IMR-90 (cell line): ENCODE measurements around the gene AKAP6. TPM values are rescaled to one million over a fixed set of nuclear protein-coding genes. Genes with fewer than 3 reads are reported as not detected.

Experiments
- ATAC-seq: fragments of 200-7000 bp; cut with Tn5 transposase; 2 replicates; pipeline ENCODE4 v1.9.1; 2020; ENCODE audit warnings: low read depth, mild to moderate bottlenecking, moderate library complexity
- BruUV-seq: library from RNA; stranded (reverse); fragments of 400-500 nt; replicated peaks from 2 replicates; lab custom pipeline; 2021; lab: Mats Ljungman, UMichigan
- CTCF ChIA-PET: fragments of 300-600 bp; formaldehyde crosslinking; extraction: SDS; loops from one replicate; lab custom pipeline; 2021; ENCODE audit warnings: antibody characterized with exemption; lab: Yijun Ruan, JAX
- POLR2A ChIA-PET: fragments of 300-600 bp; sonication (Branson Sonifier 250); formaldehyde crosslinking; loops from one replicate; lab custom pipeline; 2022; ENCODE audit warnings: antibody characterized with exemption; ENCODE audit not compliant: unreplicated experiment; lab: Charles Lee
- DNase-seq: peaks from one replicate; pipeline ENCODE4 v3.0.0; 2013
- H2AFZ ChIP-seq: replicated peaks from 2 replicates; pipeline ENCODE3; 2013; ENCODE audit warnings: low read length, mild to moderate bottlenecking; ENCODE audit not compliant: poor library complexity
- H2AK5ac ChIP-seq: 2 replicates; pipeline ENCODE4 v1.6.1; 2013; ENCODE audit warnings: low read depth, low read length, inconsistent platforms
- H2AK9ac ChIP-seq: replicated peaks from 2 replicates; pipeline ENCODE3; 2013; ENCODE audit warnings: mild to moderate bottlenecking, low read depth, low read length, moderate library complexity; ENCODE audit not compliant: poor library complexity
- H2BK120ac ChIP-seq: 2 replicates; pipeline ENCODE4 v1.6.1; 2013; ENCODE audit warnings: low read depth, low read length, inconsistent platforms
- H2BK15ac ChIP-seq: 3 replicates; pipeline ENCODE4 v1.6.1; 2013; ENCODE audit warnings: low read depth, low read length, inconsistent platforms
- H2BK20ac ChIP-seq: 2 replicates; pipeline ENCODE4 v1.6.1; 2013; ENCODE audit warnings: low read depth, mild to moderate bottlenecking, inconsistent platforms, low read length, moderate library complexity
- H2BK5ac ChIP-seq: 2 replicates; pipeline ENCODE4 v1.6.1; 2013; ENCODE audit warnings: mild to moderate bottlenecking, low read depth, low read length, inconsistent platforms; ENCODE audit not compliant: poor library complexity, severe bottlenecking
- H3K14ac ChIP-seq: replicated peaks from 2 replicates; pipeline ENCODE4 v1.6.1; 2013; ENCODE audit warnings: low read depth, low read length, inconsistent platforms
- H3K18ac ChIP-seq: 2 replicates; pipeline ENCODE4 v1.6.1; 2013; ENCODE audit warnings: low read depth, low read length, control low read depth
- H3K23ac ChIP-seq: 2 replicates; pipeline ENCODE4 v1.6.1; 2013; ENCODE audit warnings: low read depth, low read length, inconsistent platforms
- H3K27ac ChIP-seq: 2 replicates; pipeline ENCODE4 v1.5.1; 2013; ENCODE audit warnings: mild to moderate bottlenecking, control low read depth, low read length; ENCODE audit not compliant: insufficient read depth
- H3K27me3 ChIP-seq: 2 replicates; pipeline ENCODE4 v1.6.1; 2013; ENCODE audit warnings: low read length; ENCODE audit not compliant: control insufficient read depth, insufficient read depth
- H3K36me3 ChIP-seq: 2 replicates; pipeline ENCODE4 v1.6.1; 2013; ENCODE audit warnings: low read length, mixed read lengths; ENCODE audit not compliant: control insufficient read depth, insufficient read depth
- H3K4ac ChIP-seq: 2 replicates; pipeline ENCODE4 v1.6.1; 2013; ENCODE audit warnings: low read depth, low read length, inconsistent platforms
- H3K4me1 ChIP-seq: 2 replicates; pipeline ENCODE4 v1.6.1; 2013; ENCODE audit warnings: low read length, mixed read lengths; ENCODE audit not compliant: control insufficient read depth, insufficient read depth
- H3K4me2 ChIP-seq: 2 replicates; pipeline ENCODE4 v1.6.1; 2013; ENCODE audit warnings: low read depth, mild to moderate bottlenecking, control low read depth, low read length, moderate library complexity
- H3K4me3 ChIP-seq: 2 replicates; pipeline ENCODE4 v1.5.1; 2013; ENCODE audit warnings: low read depth, mild to moderate bottlenecking, control low read depth, low read length, moderate library complexity; ENCODE audit not compliant: insufficient read depth
- H3K56ac ChIP-seq: 2 replicates; pipeline ENCODE4 v1.6.1; 2013; ENCODE audit warnings: low read length, inconsistent platforms; ENCODE audit not compliant: insufficient read depth; ENCODE audit errors: extremely low read depth
- H3K79me1 ChIP-seq, 2 experiments: 2 replicates each; pipeline ENCODE4 v1.6.1; 2013; ENCODE audit warnings: low read length in 2 of 2, inconsistent platforms in 1 of 2, low read depth in 1 of 2
- H3K9ac ChIP-seq: 2 replicates; pipeline ENCODE4 v1.6.1; 2013; ENCODE audit warnings: low read depth, low read length, control low read depth
- H3K9me1 ChIP-seq: 2 replicates; pipeline ENCODE4 v1.6.1; 2013; ENCODE audit warnings: low read length, inconsistent platforms; ENCODE audit not compliant: insufficient read depth
- H3K9me3 ChIP-seq: 2 replicates; pipeline ENCODE4 v1.6.1; 2013; ENCODE audit warnings: low read length; ENCODE audit not compliant: control insufficient read depth, insufficient read depth
- H4K20me1 ChIP-seq: 2 replicates; pipeline ENCODE4 v1.6.1; 2013; ENCODE audit warnings: low read length, inconsistent platforms; ENCODE audit not compliant: insufficient read depth
- H4K5ac ChIP-seq: 2 replicates; pipeline ENCODE4 v1.6.1; 2013; ENCODE audit warnings: mild to moderate bottlenecking, low read depth, low read length, control low read depth
- H4K8ac ChIP-seq, 2 experiments: 2 replicates each; pipeline ENCODE4 v1.6.1; 2013; ENCODE audit warnings: low read depth in 2 of 2, low read length in 2 of 2, control low read depth in 1 of 2, inconsistent platforms in 1 of 2
- H4K91ac ChIP-seq: 2 replicates; pipeline ENCODE4 v1.6.1; 2013; ENCODE audit warnings: low read depth, low read length, inconsistent platforms; ENCODE audit not compliant: insufficient read depth
- whole genome bisulfite sequencing, 2 experiments: methylation state at CpG; one replicate each; pipeline versions ENCODE4 v1.1.5 to v1.1.7; 2013; ENCODE audit warnings: missing lambda C conversion rate in 2 of 2; ENCODE audit not compliant: insufficient read length in 1 of 2; ENCODE audit errors: extremely low coverage in 2 of 2; 5-methylcytosine and 5-hydroxymethylcytosine counted together
- dilution Hi-C: fragments of 300-500 bp; cut with HindIII; formaldehyde crosslinking; loops from one replicate; pipeline ENCODE4 v1.14.3; 2018; ENCODE audit warnings: low sequenced_read_pairs; ENCODE audit not compliant: unreplicated experiment
- in situ Hi-C: fragments of 300-500 bp; cut with MboI; formaldehyde crosslinking; loops from 3 replicates; pipeline ENCODE4 v1.14.3; 2019; ENCODE audit warnings: low sequenced_read_pairs, inconsistent platforms, mixed read lengths
- intact Hi-C: fragments of 100-400 bp; cut with micrococcal nuclease; formaldehyde crosslinking; loops from 2 replicates; pipeline ENCODE4 v1.10.0; 2022
- polyA plus RNA-seq, 3 experiments: library from polyadenylated mRNA; depleted of rRNA; stranded (reverse); fragments of >200 nt; gene quantifications; 2 replicates each; pipeline ENCODE4 v1.2.3, GENCODE V29; 2012; ENCODE audit warnings: low replicate concordance in 1 of 3
- total RNA-seq: library from RNA; depleted of rRNA; stranded (reverse); fragments of >200 nt; gene quantifications from 2 replicates; pipeline ENCODE4 v1.2.3, GENCODE V29; 2012
- TF ChIP-seq, protein P1 (sequence below): conservative IDR thresholded peaks from 2 replicates; pipeline ENCODE4 v1.5.1; 2012; ENCODE audit warnings: mild to moderate bottlenecking, low read depth, low read length, improper control_type of control experiment

Gene AKAP6
- total and polyA plus RNA-seq, 2 of the 4 experiments (the other 2 are of a cell fraction) = 0.22 to 1.6 TPM

DNA sequence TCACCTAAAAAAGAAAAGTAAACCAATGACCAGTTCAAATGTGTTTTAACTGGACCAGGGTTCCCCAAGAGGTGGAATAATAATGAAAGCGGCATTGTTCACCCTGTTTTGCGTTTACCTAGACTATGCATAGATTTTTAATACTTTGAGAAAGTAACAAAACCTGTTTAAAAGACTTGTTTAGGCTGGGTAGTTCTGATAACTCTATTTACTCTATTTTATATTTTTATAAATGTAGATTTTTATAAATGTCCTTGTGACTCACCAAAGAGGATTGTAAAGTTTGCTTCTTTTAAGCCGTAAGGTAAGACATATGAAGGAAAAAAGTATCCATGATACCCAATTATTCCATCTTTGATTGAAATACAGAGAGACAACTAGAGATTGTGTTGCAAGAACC, 321.6 kb downstream of the AKAP6 start:
- no peak overlapping the region for H3K23ac ChIP-seq
- no peaks in the 10 kb centered on the region for H3K9me1 ChIP-seq

More for the DNA sequence above, 321.6 kb downstream of the AKAP6 start:
- H2BK20ac ChIP-seq = no peak overlapping the region
- no peak for DNase-seq
- H3K4ac ChIP-seq = no peak overlapping the region
- H3K27ac ChIP-seq = no peak overlapping the region
- no peak overlapping the region for H2AFZ ChIP-seq
- H2BK120ac ChIP-seq = no peak overlapping the region
- no peaks in the 10 kb centered on the region for H4K20me1 ChIP-seq
- no peaks in the 10 kb centered on the region for H3K36me3 ChIP-seq
- dilution Hi-C loops (no loop called here), intact Hi-C loops (no loop called here), in situ Hi-C loops (no loop called here)
- H3K56ac ChIP-seq = no peak overlapping the region
- no peak overlapping the region for H2AK9ac ChIP-seq
- POLR2A ChIA-PET = no interaction called here
- H3K9ac ChIP-seq = no peak overlapping the region
- no peak overlapping the region for H3K14ac ChIP-seq
- no peak overlapping the region for H4K5ac ChIP-seq
- no CpG with 5 or more reads among the region's 3 CpGs for WGBS, 2 experiments
- H3K9me3 ChIP-seq = no peaks in the 10 kb centered on the region
- H3K79me1 ChIP-seq = no peaks in the 10 kb centered on the region
- CTCF ChIA-PET = no interaction called here
- H4K91ac ChIP-seq = no peak overlapping the region
- H3K4me3 ChIP-seq = no peak overlapping the region
- TF ChIP-seq, protein P1, sequence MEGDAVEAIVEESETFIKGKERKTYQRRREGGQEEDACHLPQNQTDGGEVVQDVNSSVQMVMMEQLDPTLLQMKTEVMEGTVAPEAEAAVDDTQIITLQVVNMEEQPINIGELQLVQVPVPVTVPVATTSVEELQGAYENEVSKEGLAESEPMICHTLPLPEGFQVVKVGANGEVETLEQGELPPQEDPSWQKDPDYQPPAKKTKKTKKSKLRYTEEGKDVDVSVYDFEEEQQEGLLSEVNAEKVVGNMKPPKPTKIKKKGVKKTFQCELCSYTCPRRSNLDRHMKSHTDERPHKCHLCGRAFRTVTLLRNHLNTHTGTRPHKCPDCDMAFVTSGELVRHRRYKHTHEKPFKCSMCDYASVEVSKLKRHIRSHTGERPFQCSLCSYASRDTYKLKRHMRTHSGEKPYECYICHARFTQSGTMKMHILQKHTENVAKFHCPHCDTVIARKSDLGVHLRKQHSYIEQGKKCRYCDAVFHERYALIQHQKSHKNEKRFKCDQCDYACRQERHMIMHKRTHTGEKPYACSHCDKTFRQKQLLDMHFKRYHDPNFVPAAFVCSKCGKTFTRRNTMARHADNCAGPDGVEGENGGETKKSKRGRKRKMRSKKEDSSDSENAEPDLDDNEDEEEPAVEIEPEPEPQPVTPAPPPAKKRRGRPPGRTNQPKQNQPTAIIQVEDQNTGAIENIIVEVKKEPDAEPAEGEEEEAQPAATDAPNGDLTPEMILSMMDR = no peak
- no peak overlapping the region for H3K4me2 ChIP-seq
- H3K4me1 ChIP-seq = no peaks in the 10 kb centered on the region
- no peak overlapping the region for H4K8ac ChIP-seq
- no peak overlapping the region for H2BK15ac ChIP-seq
- no TSS peak for BruUV-seq
- no peak overlapping the region for H2AK5ac ChIP-seq
- H2BK5ac ChIP-seq = no peak overlapping the region
- ATAC-seq = no peak
- no peak overlapping the region for H3K18ac ChIP-seq
- H3K27me3 ChIP-seq = no peaks in the 10 kb centered on the region
